Astrocyte of the hippocampus (primary cell): ENCODE data around the gene USP7.
"Not testable (repeated sequence)": the region's sequence is repeated elsewhere in the genome, so short reads cannot be mapped to it uniquely, and the experiment has no call there.

Experiments used
- DNase-seq: peaks from one replicate; pipeline ENCODE4 v3.0.0; 2011; ENCODE audit warnings: low read depth, low spot score

Gene USP7

GRCh38 chr16:8963821-8964441 lies at the start of gene USP7:
USP7 (minus strand) TSS chr16:8963906; CDS start chr16:8963285, 621 bp downstream.
- DNase-seq, result peak; percentile 97

- DNase-seq, result no peak
Observed at GRCh38 chr16:9013508-9013864, 49.8 kb upstream of the USP7 start.

GRCh38 chr16:9012848-9013507 lies 49.3 kb upstream of the USP7 start:
- DNase-seq, result peak; percentile 54

- DNase-seq, result no peak
Observed at GRCh38 chr16:9012330-9012729, 48.6 kb upstream of the USP7 start.

GRCh38 chr16:9008601-9009260 lies 45.0 kb upstream of the USP7 start:
- peak; percentile 86 for DNase-seq

GRCh38 chr16:9007177-9007794 lies 43.6 kb upstream of the USP7 start:
- DNase-seq, result no peak

- no peak for DNase-seq
Observed at GRCh38 chr16:9004183-9004582, 40.5 kb upstream of the USP7 start.

GRCh38 chr16:9003763-9004162 lies 40.1 kb upstream of the USP7 start:
- DNase-seq, result no peak

GRCh38 chr16:9003322-9003721 lies 39.6 kb upstream of the USP7 start:
- no peak for DNase-seq

- DNase-seq, result no peak
Observed at GRCh38 chr16:9002042-9002441, 38.3 kb upstream of the USP7 start.

- DNase-seq, result no peak
Observed at GRCh38 chr16:9000664-9001063, 37.0 kb upstream of the USP7 start.

GRCh38 chr16:8999800-9000199 lies 36.1 kb upstream of the USP7 start:
- DNase-seq, result no peak

GRCh38 chr16:8998108-8998507 lies 34.4 kb upstream of the USP7 start:
- no peak for DNase-seq

GRCh38 chr16:8996891-8997290 lies 33.2 kb upstream of the USP7 start:
- no peak for DNase-seq

GRCh38 chr16:8990445-8990844 lies 26.7 kb upstream of the USP7 start:
- no peak for DNase-seq

- no peak for DNase-seq
Observed at GRCh38 chr16:8989099-8989878, 25.6 kb upstream of the USP7 start.

- DNase-seq, result no peak
Observed at GRCh38 chr16:8986818-8987191, 23.1 kb upstream of the USP7 start.

GRCh38 chr16:8986111-8986510 lies 22.4 kb upstream of the USP7 start:
- no peak for DNase-seq

- no peak for DNase-seq
Observed at GRCh38 chr16:8982816-8983215, 19.1 kb upstream of the USP7 start.

GRCh38 chr16:8981901-8982300 lies 18.2 kb upstream of the USP7 start:
- not testable (repeated sequence) for DNase-seq

- DNase-seq, result not testable (repeated sequence)
Observed at GRCh38 chr16:8976189-8976588, 12.5 kb upstream of the USP7 start.

GRCh38 chr16:8975039-8975438 lies 11.3 kb upstream of the USP7 start:
- no peak for DNase-seq
